PC-3 (cell line): ENCODE measurements around the gene GPR75. TPM values are rescaled to one million over a fixed set of nuclear protein-coding genes. Genes with fewer than 3 reads are reported as not detected.

Experiments
- ATAC-seq: fragments of 200-7000 bp; cut with Tn5 transposase; 2 replicates; pipeline ENCODE4 v1.9.1; 2020; ENCODE audit warnings: mild to moderate bottlenecking, moderate library complexity
- BruUV-seq: library from RNA; stranded (reverse); fragments of 400-500 nt; replicated peaks from 2 replicates; lab custom pipeline; 2021; lab: Mats Ljungman, UMichigan
- CTCF ChIA-PET: fragments of 300-600 bp; sonication (Branson Sonifier 250); formaldehyde crosslinking; loops from one replicate; lab custom pipeline; 2022; ENCODE audit warnings: antibody characterized with exemption; lab: Charles Lee
- POLR2A ChIA-PET: fragments of 300-600 bp; sonication (Branson Sonifier 250); formaldehyde crosslinking; loops from one replicate; lab custom pipeline; 2022; ENCODE audit warnings: antibody characterized with exemption; ENCODE audit not compliant: unreplicated experiment; lab: Charles Lee
- DNase-seq: peaks from one replicate; pipeline ENCODE4 v3.0.0-alpha.2; 2015
- H2AFZ ChIP-seq: fragments of 300-600 bp; sonication (generic); 2 replicates; pipeline ENCODE4 v1.6.0; 2016; ENCODE audit warnings: antibody characterized with exemption, low read length
- H3F3A ChIP-seq: fragments of 300-600 bp; sonication (generic); one replicate; pipeline ENCODE4 v1.6.0; 2017; ENCODE audit warnings: antibody characterized with exemption, low read length, control low read depth, mild to moderate bottlenecking; ENCODE audit not compliant: unreplicated experiment
- H3K27ac ChIP-seq: fragments of 300-600 bp; sonication (generic); 2 replicates; pipeline ENCODE4 v1.5.1; 2016; ENCODE audit warnings: mild to moderate bottlenecking, low read length
- H3K27me3 ChIP-seq: fragments of 300-600 bp; sonication (generic); 2 replicates; pipeline ENCODE4 v1.6.1; 2016; ENCODE audit warnings: low read length, mixed read lengths
- H3K36me3 ChIP-seq: fragments of 300-600 bp; sonication (generic); 2 replicates; pipeline ENCODE4 v1.6.1; 2016; ENCODE audit warnings: low read depth, mixed run types, low read length, mixed read lengths
- H3K4me1 ChIP-seq: fragments of 300-600 bp; sonication (generic); 2 replicates; pipeline ENCODE4 v1.5.1; 2016; ENCODE audit warnings: low read length; ENCODE audit not compliant: insufficient read depth
- H3K4me2 ChIP-seq: fragments of 300-600 bp; sonication (generic); 2 replicates; pipeline ENCODE4 v1.6.0; 2016; ENCODE audit warnings: low read length
- H3K4me3 ChIP-seq: fragments of 300-600 bp; sonication (generic); 2 replicates; pipeline ENCODE4 v1.5.1; 2016; ENCODE audit warnings: mild to moderate bottlenecking, low read length, mixed read lengths
- H3K79me2 ChIP-seq: fragments of 300-600 bp; sonication (generic); 2 replicates; pipeline ENCODE4 v1.6.1; 2017; ENCODE audit warnings: low read length, mixed read lengths
- H3K9ac ChIP-seq: fragments of 300-600 bp; sonication (generic); 2 replicates; pipeline ENCODE4 v1.6.0; 2016; ENCODE audit warnings: mild to moderate bottlenecking, low read length
- H3K9me2 ChIP-seq: fragments of 300-600 bp; sonication (generic); replicated peaks from 2 replicates; pipeline ENCODE4 v1.6.1; 2016; ENCODE audit warnings: mixed run types, low read length, mixed read lengths
- H3K9me3 ChIP-seq: fragments of 300-600 bp; sonication (generic); 2 replicates; pipeline ENCODE4 v1.6.1; 2016; ENCODE audit warnings: low read length, mixed read lengths
- H4K20me1 ChIP-seq: fragments of 300-600 bp; sonication (generic); 2 replicates; pipeline ENCODE4 v1.6.1; 2016; ENCODE audit warnings: low read length, mixed read lengths
- EZH2 ChIP-seq: fragments of 300-600 bp; sonication (generic); IDR thresholded peaks from one replicate; pipeline ENCODE4 v1.6.1; 2017; ENCODE audit warnings: antibody characterized with exemption, mild to moderate bottlenecking, low read length; ENCODE audit not compliant: unreplicated experiment
- EZH2phosphoT487 ChIP-seq: fragments of 300-600 bp; sonication (generic); IDR thresholded peaks from 2 replicates; pipeline ENCODE4 v1.6.1; 2018; ENCODE audit warnings: mild to moderate bottlenecking, antibody characterized with exemption, low read length, borderline replicate concordance
- intact Hi-C: fragments of 100-400 bp; cut with micrococcal nuclease; formaldehyde crosslinking; loops from 2 replicates; pipeline ENCODE4 v1.9.0; 2023
- total RNA-seq: library from RNA; depleted of rRNA; stranded (reverse); fragments of >200 nt; gene quantifications from 2 replicates; pipeline ENCODE4 v1.2.3, GENCODE V29; 2014
- TF ChIP-seq, protein P1 (sequence below): fragments of 300-600 bp; sonication (generic); conservative IDR thresholded peaks from 2 replicates; pipeline ENCODE4 v1.5.1; 2017; ENCODE audit warnings: antibody characterized with exemption, low read depth, mild to moderate bottlenecking, low read length

The GPR75 gene
- total RNA-seq, 1 experiment from 2014 or later = 1.5 TPM

DNA sequence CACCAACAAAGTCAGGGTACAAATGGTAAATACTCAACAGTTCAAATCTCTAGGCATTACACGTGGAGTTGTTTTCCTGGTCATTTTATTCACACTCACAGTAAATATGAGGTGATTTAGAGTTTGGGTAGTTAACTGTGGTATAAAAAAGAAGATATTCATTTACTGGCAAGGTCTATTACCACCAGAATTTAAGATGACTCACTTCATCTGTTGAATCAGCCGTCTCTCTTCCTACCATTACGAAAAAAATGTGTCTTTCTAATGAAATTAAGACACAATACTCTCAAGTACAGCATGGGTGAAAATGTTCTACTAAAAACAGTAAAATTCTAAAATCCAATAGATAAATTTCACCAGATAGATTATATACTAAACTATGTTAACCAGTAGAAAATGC, 21.0 kb upstream of the GPR75 start:
- H3K9me2 ChIP-seq = no peaks in the 10 kb centered on the region
- H3K4me1 ChIP-seq = peaks cover 4% of the 10 kb centered on the region
- POLR2A ChIA-PET = no interaction called here
- CTCF ChIA-PET = no interaction called here
- H2AFZ ChIP-seq = no peak overlapping the region
- no peaks in the 10 kb centered on the region for H3K9me3 ChIP-seq
- no peak overlapping the region for H3K4me3 ChIP-seq
- H3K4me2 ChIP-seq = no peak overlapping the region
- no peak overlapping the region for H3K9ac ChIP-seq
- no peaks in the 10 kb centered on the region for H4K20me1 ChIP-seq
- BruUV-seq = no TSS peak
- H3K27me3 ChIP-seq = no peaks in the 10 kb centered on the region
- ATAC-seq (peak; percentile 82), DNase-seq (peak; percentile 35)
- H3K36me3 ChIP-seq = peaks cover 44% of the 10 kb centered on the region
- intact Hi-C loops = no loop called here
- no peak overlapping the region for H3K27ac ChIP-seq
- no peaks in the 10 kb centered on the region for H3K79me2 ChIP-seq
- peaks cover 6% of the 10 kb centered on the region for H3F3A ChIP-seq
- TF ChIP-seq, protein P1, sequence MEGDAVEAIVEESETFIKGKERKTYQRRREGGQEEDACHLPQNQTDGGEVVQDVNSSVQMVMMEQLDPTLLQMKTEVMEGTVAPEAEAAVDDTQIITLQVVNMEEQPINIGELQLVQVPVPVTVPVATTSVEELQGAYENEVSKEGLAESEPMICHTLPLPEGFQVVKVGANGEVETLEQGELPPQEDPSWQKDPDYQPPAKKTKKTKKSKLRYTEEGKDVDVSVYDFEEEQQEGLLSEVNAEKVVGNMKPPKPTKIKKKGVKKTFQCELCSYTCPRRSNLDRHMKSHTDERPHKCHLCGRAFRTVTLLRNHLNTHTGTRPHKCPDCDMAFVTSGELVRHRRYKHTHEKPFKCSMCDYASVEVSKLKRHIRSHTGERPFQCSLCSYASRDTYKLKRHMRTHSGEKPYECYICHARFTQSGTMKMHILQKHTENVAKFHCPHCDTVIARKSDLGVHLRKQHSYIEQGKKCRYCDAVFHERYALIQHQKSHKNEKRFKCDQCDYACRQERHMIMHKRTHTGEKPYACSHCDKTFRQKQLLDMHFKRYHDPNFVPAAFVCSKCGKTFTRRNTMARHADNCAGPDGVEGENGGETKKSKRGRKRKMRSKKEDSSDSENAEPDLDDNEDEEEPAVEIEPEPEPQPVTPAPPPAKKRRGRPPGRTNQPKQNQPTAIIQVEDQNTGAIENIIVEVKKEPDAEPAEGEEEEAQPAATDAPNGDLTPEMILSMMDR = no peak
- no peak for TF ChIP-seq EZH2
- no peak for TF ChIP-seq EZH2phosphoT487

DNA sequence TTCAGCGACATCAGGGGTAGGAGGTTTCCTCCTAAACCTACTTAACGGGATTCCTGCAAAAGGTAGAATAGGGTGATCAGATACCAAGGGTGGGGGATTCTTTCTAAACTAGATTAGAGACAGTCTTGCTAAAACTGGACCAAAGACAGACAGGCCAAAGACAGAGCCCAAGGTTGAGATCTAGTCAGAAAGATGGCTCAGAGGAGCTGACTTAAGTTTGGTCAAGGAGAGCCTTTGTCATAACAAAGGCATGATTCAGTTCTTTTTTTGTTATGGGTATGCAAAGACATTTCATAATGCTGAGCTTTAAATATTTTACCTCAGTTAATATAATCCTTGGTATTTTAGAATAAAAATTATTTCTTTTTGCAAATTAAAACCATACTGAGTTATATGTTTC, 17.8 kb upstream of the GPR75 start:
- no peaks in the 10 kb centered on the region for H3K27me3 ChIP-seq
- no peak overlapping the region for H3K9ac ChIP-seq
- DNase-seq (no peak), ATAC-seq (no peak)
- no peaks in the 10 kb centered on the region for H4K20me1 ChIP-seq
- POLR2A ChIA-PET = interaction anchor here (0.6 kb wide), 1 partner anchor 648 kb away, joined by 3 read pairs; no protein-coding TSS in a partner anchor
- TF ChIP-seq EZH2 (no peak), EZH2phosphoT487 (no peak)
- TF ChIP-seq, protein P1 = no peak
- no peaks in the 10 kb centered on the region for H3K9me3 ChIP-seq
- H3K79me2 ChIP-seq = no peaks in the 10 kb centered on the region
- H3K9me2 ChIP-seq = no peaks in the 10 kb centered on the region
- intact Hi-C loops = no loop called here
- H3K4me1 ChIP-seq = peaks cover 4% of the 10 kb centered on the region
- H3F3A ChIP-seq = peaks cover 6% of the 10 kb centered on the region
- BruUV-seq = no TSS peak
- peaks cover 44% of the 10 kb centered on the region for H3K36me3 ChIP-seq
- H3K4me2 ChIP-seq = no peak overlapping the region
- CTCF ChIA-PET = no interaction called here
- H2AFZ ChIP-seq = no peak overlapping the region
- H3K4me3 ChIP-seq = no peak overlapping the region
- H3K27ac ChIP-seq = no peak overlapping the region

DNA sequence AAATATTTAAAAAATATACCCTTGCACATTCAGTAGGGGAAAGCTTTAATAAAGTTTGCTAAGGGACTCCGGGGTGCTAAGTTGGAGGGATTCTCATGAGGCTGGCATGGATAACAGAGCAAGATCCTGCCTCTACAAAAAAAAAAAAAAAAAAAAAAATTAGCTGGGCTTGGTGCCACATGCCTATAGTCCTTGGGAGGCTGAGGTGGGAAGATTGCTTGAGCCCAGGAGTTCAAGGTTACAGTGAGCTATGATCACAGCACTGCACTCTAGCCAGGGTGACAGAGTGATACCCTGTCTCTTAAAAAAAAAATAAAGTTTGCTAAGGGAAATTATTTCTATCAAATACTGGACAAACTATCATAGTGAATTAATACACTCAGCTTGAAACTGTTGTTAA, 17.3 kb upstream of the GPR75 start:
- Histone ChIP-seq H3K4me3 (no peak overlapping the region), H3K4me2 (no peak overlapping the region), H3K36me3 (peaks cover 42% of the 10 kb centered on the region), H3K4me1 (peaks cover 4% of the 10 kb centered on the region), H3K27ac (no peak overlapping the region), H2AFZ (no peak overlapping the region), H3K79me2 (no peaks in the 10 kb centered on the region), H4K20me1 (no peaks in the 10 kb centered on the region), H3K9me2 (no peaks in the 10 kb centered on the region), H3K9ac (no peak overlapping the region), H3K9me3 (no peaks in the 10 kb centered on the region), H3K27me3 (no peaks in the 10 kb centered on the region), H3F3A (peaks cover 6% of the 10 kb centered on the region)
- no TSS peak for BruUV-seq
- TF ChIP-seq, protein P1 = no peak
- TF ChIP-seq EZH2 (no peak), EZH2phosphoT487 (no peak)
- ATAC-seq = no peak
- intact Hi-C loops = no loop called here
- ChIA-PET POLR2A (no interaction called here), CTCF (no interaction called here)
- no peak for DNase-seq
